Neural progenitor cell (in vitro differentiated cells): ENCODE results near the gene ATP10A.

ENCODE experiments used
- CTCF ChIP-seq: fragments of 200-600 bp; sonication (generic); IDR thresholded peaks from 2 replicates; pipeline ENCODE4 v1.5.1; 2017; ENCODE audit warnings: antibody characterized with exemption, mild to moderate bottlenecking
- EZH2 ChIP-seq: fragments of 200-600 bp; sonication (generic); IDR thresholded peaks from 2 replicates; pipeline ENCODE4 v1.6.1; 2017; ENCODE audit warnings: antibody characterized with exemption, mild to moderate bottlenecking, moderate library complexity
- EZH2phosphoT487 ChIP-seq: fragments of 200-600 bp; sonication (generic); IDR thresholded peaks from 2 replicates; pipeline ENCODE4 v1.6.1; 2017; ENCODE audit warnings: antibody characterized with exemption

- TF ChIP-seq CTCF (no peak), EZH2 (no peak), EZH2phosphoT487 (no peak)
These were observed 143.8 kb downstream of the ATP10A start for GRCh38 chr15:25719101-25719985.
